K562 (cell line): ENCODE results near the gene RTL10.

Experiments used
- FOXP1 ChIP-seq: sonication (generic); formaldehyde crosslinking; IDR thresholded peaks from 2 replicates; pipeline ENCODE4 v1.8.0; 2022; ENCODE audit warnings: mild to moderate bottlenecking, missing genetic modification reagents
- ZNF609 ChIP-seq: sonication (generic); formaldehyde crosslinking; IDR thresholded peaks from 2 replicates; pipeline ENCODE4 v1.8.1; 2023; ENCODE audit warnings: missing genetic modification reagents, mild to moderate bottlenecking, borderline replicate concordance

- TF ChIP-seq ZNF609 (CRISPR knock-in tag) (no peak), FOXP1 (CRISPR knock-in tag) (no peak)
These were observed 27.2 kb downstream of the RTL10 start for GRCh38 chr22:19827341-19828034.
